Raji (cell line): ENCODE measurements around the gene SERPINF2.

ENCODE experiments used
- POLR2A ChIP-seq: IDR thresholded peaks from 2 replicates; pipeline ENCODE4 v1.6.1; 2011; ENCODE audit warnings: low read depth, low read length, control low read depth; ENCODE audit not compliant: insufficient read depth

SERPINF2 gene

DNA sequence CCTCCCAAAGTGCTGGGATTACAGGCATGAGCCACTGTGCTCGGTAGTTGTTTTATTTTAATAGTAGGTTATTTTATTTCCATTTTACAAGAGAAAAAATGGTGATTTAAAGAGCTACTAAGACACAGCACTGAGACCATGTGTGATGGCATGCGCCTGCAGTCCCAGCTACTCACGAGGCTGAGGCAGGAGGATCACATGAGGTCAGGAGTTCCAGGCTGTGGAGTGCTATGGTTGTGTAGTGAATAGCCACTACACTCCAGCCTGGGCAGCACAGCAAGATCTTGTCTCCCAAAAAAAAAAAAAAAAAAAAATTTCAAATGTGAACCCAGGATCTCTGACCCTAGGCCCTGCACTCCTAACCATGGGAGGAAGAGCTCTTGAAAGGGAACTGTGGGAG is 22.9 kb downstream of the SERPINF2 start:
- TF ChIP-seq POLR2A = no peak

DNA sequence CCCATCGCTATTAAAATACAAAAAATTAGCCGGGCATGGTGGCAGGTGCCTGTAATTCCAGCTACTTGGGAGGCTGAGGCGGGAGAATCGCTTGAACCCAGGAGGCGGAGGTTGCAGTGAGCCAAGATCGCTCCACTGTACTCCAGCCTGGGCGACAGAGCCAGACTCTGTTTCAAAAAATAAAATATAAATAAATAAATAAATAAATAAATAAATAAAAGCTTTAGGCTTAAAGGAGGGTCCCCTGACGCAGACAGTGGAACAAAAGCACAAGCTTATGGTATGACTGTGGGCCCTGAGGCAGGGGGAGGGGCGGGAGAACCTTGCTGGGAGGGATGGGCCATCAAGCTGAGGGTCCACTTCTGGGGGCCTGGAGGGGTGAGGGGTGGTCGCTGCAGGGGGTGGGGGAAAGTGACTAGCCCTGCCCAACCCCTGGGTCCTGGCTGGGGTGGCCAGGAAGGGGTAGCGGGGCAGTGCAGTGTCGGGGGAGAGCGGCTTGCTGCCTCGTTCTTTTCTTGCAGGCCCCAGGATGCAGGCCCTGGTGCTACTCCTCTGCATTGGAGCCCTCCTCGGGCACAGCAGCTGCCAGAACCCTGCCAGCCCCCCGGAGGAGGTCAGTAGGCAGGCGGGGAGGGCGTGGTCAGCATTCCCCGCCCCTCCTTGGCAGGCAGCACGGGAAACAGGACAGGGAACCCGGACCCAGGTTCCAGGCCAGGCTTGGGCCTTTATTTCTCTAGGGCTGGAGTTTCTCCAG is 23.9 kb downstream of the SERPINF2 start:
- TF ChIP-seq POLR2A = no peak

DNA sequence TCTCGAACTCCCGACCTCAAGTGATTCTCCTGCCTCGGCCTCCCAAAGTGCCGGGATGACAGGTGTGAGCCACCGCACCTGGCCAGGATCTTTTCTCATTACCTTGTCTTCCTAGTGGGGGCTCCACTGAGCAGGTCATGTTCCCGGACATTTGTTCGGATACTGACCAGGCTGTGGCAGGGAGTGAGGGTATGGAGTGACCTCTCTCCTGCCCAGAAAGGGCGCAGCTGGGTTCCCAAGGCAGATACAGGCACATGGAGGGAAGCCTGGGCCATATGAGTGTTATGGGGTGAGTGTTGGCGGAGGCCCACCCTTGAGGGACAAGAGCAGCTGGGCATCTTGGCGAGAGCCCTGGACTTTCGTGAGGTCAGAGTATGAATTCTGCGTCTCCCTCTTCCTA is 24.7 kb downstream of the SERPINF2 start:
- TF ChIP-seq POLR2A = no peak

DNA sequence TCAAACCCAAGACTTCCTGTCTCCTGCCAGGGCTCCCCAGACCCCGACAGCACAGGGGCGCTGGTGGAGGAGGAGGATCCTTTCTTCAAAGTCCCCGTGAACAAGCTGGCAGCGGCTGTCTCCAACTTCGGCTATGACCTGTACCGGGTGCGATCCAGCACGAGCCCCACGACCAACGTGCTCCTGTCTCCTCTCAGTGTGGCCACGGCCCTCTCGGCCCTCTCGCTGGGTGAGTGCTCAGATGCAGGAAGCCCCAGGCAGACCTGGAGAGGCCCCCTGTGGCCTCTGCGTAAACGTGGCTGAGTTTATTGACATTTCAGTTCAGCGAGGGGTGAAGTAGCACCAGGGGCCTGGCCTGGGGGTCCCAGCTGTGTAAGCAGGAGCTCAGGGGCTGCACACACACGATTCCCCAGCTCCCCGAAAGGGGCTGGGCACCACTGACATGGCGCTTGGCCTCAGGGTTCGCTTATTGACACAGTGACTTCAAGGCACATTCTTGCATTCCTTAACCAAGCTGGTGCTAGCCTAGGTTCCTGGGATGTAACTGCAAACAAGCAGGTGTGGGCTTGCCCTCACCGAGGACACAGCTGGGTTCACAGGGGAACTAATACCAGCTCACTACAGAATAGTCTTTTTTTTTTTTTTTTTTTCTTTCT is 27.3 kb downstream of the SERPINF2 start:
- no peak for TF ChIP-seq POLR2A

DNA sequence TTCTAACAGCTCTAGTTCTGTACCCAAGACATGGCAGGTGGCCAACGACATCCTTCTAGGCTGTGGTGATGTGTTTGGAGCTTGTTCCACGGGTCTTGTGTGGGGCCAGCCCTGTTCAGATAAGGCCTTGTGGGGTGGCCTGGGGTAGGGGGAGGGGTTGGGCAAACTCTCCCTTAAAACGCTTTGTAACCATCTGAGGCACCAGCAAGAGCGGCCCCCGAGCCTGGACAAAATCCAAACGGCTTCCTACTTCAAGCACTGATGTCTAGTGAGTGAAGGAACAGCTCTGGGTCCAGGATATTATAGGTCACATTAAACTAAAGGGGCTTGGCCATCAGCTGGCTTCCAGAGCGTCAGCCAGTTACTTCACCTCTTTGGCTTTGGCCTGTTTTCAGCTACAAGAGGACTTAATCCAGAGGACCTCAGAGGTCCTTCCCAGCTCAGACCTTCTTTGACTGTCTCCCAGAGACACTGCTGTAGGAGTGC is 31.1 kb downstream of the SERPINF2 start:
- no peak for TF ChIP-seq POLR2A

DNA sequence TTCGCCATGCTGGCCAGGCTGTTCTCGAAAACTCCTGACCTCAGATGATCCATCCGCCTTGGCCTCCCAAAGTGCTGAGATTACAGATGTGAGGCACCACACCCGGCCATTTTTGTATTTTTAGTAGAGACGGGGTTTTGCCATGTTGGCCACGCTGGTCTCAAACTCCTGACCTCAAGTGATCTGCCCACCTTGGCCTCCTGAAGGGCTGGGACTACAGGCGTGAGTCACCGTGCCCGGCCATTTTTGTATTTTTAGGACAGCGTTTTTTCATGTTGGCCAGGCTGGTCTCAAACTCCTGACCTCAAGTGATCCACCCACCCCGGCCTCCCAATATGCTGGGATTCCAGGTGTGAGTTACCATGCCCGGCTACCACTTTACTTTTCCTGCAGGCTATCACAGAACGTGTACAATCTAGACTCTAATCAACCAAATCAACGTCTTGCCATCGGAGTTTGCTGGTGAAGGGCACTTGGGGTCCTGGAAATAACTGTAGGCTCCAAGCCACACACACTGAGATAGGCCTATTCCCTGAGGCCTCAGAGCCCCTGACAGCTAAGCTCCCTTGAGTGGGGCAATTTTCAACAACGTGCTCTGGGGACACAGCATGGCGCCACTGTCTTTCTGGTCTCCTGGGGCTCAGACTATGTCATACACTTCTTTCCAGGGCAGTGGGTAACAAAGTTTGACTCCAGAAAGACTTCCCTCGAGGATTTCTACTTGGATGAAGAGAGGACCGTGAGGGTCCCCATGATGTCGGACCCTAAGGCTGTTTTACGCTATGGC is 31.9 kb downstream of the SERPINF2 start:
- no peak for TF ChIP-seq POLR2A

DNA sequence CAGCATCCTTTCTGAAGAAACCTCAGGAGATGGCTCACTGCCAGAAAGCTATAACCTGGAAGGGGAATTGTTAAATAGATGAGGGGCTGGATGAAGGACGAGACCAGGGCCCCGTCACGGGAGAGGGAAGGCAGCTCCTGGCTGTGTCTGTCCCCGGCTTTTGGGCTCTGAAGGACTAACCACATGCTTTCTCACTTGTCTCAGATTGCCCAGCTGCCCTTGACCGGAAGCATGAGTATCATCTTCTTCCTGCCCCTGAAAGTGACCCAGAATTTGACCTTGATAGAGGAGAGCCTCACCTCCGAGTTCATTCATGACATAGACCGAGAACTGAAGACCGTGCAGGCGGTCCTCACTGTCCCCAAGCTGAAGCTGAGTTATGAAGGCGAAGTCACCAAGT is 33.7 kb downstream of the SERPINF2 start:
- TF ChIP-seq POLR2A = no peak

DNA sequence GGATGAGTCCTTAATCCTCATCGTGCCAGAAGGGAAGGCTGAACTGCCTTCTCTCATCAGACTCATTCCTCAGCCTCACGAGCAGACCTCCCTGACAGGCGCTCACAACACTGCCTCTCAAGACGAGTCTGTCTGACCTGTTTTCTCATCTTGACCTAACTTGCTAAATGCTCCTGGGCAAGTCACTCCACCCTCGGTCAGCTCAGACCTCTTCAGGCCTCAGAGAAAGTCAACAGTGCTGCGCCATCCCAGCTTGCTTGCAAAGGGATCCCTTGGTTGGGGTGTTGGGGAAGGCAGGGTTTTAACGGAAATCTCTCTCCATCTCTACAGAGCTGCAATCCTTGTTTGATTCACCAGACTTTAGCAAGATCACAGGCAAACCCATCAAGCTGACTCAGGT is 34.2 kb downstream of the SERPINF2 start:
- no peak for TF ChIP-seq POLR2A

DNA sequence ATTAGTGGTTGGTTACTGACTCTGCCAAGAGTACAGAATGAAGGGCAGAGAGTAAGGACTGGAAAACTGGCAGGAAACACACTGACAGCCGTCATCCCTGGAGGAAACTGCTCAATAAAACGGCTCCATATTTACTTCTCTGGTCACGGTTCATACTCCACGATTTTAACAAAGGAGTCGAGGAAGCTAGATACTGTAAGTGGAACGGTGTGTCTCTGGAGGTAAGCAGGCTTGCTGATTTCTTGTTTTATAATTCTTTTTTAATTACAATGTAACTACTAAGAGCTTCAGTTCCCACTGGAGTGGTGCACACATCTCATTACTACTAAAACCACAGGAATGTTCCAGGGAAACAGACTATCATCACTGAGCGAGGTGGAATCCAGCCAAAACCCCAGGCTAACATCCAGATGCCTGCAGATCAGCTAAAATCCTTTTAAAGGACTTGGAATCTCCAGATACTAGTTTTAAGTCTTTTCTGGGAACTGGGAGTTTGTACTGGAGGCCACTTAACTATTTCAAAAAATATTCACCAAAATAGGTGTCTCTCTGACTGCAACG is 37.0 kb downstream of the SERPINF2 start:
- no peak for TF ChIP-seq POLR2A

DNA sequence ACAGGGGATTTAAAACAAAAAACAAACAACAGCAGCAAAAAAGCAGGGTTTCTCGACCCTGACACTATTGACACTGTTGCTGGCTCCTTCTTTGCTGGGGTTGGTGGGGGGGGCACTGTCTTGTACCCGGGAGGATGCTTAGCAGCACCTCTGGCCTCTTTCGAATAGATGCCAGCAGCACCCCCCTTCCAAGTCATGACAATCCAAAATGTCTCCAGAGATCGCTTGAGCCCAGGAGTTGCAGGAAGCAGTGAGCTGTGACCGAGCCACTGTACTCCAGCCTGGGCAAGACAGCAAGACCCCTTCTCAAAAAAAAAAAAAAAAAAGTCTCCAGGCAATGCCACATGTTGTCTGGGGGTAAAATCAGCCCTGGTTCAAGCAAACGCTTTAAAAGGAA is 39.5 kb downstream of the SERPINF2 start:
- no peak for TF ChIP-seq POLR2A

DNA sequence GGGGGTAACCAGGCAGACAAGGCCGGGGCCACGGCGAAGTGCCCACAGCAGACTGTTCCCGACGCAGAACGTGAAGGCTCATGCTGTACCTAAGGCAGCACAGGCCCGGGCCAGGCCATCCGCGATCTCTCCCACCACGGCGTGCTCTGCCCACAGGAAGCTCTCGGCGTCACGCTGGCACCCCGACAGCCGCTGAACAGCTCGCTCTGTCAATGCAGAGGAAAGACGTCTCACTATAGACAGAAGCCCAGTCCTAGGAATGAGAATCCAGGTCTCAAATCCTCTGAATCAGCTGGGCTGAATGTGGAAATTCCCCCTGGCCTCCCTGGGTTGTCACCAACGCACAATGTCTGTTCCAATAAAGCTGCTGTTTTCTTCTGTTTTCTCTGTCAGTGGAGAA is 40.6 kb downstream of the SERPINF2 start:
- TF ChIP-seq POLR2A = no peak

DNA sequence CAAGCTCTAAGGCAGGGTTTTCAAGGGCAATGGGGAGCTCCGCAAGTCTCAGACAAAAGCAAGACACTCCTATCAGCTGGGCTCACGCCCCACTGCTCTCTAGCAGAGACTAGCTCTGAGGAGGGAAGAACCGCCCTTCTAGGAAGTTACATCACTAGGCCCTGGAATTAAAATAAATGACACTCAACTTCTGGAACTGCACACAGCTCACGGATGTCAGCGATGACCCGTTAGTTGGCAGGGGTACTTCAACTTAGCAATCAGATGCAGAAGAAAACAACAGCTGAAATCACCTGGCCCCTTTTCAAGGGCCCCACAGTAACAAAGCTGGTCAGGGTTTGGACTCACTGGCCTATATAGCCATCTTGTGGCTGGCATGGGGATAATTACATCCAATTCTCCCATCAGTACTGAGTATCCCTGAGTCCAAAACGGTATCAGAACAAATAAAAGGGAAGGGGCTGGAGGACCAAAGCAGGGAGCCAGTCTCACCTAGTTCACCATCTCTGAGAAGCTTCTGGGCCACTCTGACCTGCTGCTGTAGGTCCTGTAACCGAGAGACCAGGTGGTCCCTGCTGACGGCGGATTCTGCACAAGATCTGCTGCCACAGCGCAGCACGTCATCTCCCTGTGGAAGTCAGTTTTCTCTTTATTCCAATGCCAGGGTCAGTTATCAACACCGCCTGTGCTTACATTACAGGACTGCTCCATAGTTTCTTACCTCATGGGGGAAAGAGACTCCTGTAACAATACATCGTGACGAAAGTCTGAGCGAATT is 41.4 kb downstream of the SERPINF2 start:
- TF ChIP-seq POLR2A = no peak

DNA sequence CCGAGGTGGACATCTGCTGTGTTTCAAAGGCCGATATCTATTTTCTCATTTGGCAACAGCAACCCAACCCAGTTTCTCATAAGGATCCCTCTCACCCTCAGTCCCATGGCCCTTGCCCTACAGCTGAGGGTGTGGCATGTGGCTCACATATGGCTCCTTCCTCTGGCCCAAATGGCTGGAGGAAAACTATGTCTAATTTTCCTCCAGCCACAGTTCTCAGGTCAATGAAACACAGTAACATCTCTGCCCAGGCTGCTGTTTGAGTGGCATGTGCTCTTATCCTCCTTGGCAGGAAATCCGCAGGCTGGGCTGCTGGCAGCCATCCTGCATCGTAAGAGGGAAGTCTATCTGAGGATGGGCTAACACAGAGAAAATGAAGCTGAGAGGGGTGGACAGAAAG is 43.3 kb downstream of the SERPINF2 start:
- no peak for TF ChIP-seq POLR2A

DNA sequence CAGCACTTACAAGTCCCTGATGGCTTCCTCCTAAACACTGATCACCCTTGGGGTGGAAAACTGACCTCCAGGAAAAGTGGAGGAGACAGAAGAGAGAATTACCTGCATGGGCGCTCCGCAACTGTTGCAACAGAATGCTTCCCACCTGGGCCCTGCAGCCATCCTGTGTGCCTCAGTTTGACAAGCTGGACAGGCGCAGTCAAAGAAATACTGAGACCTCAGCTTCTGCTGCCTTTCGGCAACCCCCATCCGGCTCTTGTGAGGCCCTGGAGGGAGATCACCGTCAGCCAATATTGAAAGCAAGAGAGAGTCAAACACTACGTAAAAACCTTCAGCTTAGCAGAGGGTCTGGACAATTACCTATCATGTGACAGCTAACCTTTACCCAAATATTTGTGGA is 44.0 kb downstream of the SERPINF2 start:
- no peak for TF ChIP-seq POLR2A

DNA sequence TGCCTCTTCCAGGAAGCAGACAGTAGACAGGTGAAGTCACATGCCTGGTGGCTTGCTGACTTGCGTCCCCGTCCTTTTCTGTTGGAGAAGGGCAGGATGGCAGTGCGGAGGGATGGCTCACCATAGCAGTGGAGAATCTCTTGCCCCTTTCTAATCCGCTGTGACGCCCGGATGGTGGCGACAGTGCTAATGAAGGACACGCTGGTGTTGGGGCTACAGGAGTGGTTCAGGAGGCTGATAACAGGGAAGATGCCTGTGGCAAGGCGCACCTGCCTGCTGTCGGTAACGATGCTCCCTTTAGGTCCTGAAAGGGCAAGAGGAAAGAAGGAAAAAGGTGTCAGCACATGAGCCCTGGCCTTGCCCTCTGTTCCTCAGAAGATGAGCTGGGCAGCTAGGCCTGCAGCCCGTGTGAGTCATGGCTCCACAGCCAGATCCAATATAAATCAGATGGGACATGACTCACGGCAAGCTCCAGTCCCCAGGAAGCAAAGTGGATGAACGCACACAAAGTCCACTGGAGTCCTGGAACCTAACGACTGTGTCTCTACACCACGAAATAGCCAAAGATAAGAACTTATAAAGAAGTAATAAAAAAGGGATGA is 44.7 kb downstream of the SERPINF2 start:
- no peak for TF ChIP-seq POLR2A

DNA sequence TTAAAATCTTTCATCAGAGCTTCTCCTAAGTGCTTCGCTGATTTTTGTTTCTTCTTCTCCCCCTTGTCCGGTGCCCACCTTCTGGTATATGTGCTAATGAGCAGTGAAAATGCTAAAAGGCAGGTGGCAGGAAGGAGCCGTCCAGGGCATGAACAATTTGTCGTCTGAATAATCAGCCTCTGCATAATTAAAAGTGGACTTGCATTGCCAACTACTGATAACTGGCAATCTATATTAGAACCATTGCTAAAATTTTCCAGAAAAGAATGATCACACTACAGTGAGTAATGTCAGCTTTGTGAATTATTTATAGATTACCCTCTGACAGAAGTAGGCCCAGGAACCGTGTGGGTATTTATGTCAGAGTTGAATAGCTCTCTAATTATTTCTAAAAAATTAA is 47.3 kb downstream of the SERPINF2 start:
- TF ChIP-seq POLR2A = no peak
